HepG2 (cell line): ENCODE results near the gene HMCN2.

Experiments
- ELF1 ChIP-seq: sonication (generic); formaldehyde crosslinking; IDR thresholded peaks from 2 replicates; pipeline ENCODE4 v1.4.0; 2020; ENCODE audit warnings: missing genetic modification reagents
- FOXA1 ChIP-seq, 2 experiments: fragments of 450-650 bp in 1 of 2; sonication (generic) in 1 of 2; formaldehyde crosslinking in 1 of 2; IDR thresholded peaks; 2 replicates each; pipeline versions ENCODE4 v1.4.0 to v1.6.1; 2016 to 2020; ENCODE audit warnings: missing genetic modification reagents in 1 of 2
- HHEX ChIP-seq: IDR thresholded peaks from 2 replicates; pipeline ENCODE4 v1.6.1; 2016; ENCODE audit warnings: control low read depth
- ZNF317 ChIP-seq: sonication (generic); formaldehyde crosslinking; IDR thresholded peaks from 2 replicates; pipeline ENCODE4 v1.5.0; 2020; ENCODE audit warnings: mild to moderate bottlenecking, missing genetic modification reagents

GRCh38 chr9:130243015-130243881, 22.3 kb upstream of the HMCN2 start:
- no peak for TF ChIP-seq HHEX
- TF ChIP-seq FOXA1 (IDR thresholded peaks at IDR 0.05) = no peak
- no peak for TF ChIP-seq FOXA1 (CRISPR knock-in tag; IDR thresholded peaks at IDR 0.05)
- no peak for TF ChIP-seq ELF1 (CRISPR knock-in tag)
- no peak for TF ChIP-seq ZNF317 (CRISPR knock-in tag)
